Measurements from ENCODE around the gene FAAP100. TPM values are rescaled to one million over a fixed set of nuclear protein-coding genes. Genes with fewer than 3 reads are reported as not detected.
A peak's percentile ranks its signal among the peaks of the same experiment; 100 is the strongest.

The FAAP100 gene
- polyA plus RNA-seq, 1 of the 3 experiments (the other 2 are of a cell fraction): 18.9 TPM

DNA sequence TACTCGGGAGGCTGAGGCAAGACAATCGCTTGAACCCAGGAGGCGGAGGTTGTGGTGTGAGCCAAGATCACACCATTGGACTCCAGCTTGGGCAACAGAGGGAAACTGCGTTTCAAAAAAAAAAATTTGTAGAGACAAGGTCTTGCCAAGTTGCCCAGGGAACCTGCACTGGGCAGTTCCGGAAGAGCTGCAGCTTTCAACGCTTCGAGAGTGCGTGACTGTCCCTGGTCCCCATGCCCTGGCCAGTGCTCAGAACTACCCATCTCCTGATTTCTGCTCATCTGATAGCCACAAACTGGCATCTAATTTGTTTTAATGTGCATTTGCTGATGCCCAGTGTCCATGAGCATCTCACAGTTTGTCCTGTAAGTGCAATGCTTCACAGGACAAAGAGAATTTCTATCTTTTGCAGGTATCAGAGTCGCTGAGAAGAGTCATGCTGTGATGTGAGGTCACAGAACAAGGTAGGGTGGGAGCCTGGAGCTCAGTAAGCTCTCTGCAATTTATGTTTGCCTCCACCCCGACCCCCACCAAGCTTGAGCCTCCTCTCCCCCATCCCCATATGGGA is 43.4 kb downstream of the FAAP100 start:
- H3K36me3 ChIP-seq (replicated peaks in 1 of 2; ENCODE audit: control insufficient read depth in 1 of 2, insufficient read depth in 2 of 2, low read length in 1 of 2): peaks cover 32 to 42% of the 10 kb centered on the region in 2 experiments
- 84% methylated on average over 10 of the region's 10 CpGs for WGBS (ENCODE audit: low lambda C conversion rate)
- H3K9ac ChIP-seq: peak overlapping the region; percentile 81; the same call in 1 of the 2 replicates
- DNase-seq: no peak
- no peaks in the 10 kb centered on the region for H3K9me2 ChIP-seq
- peak overlapping the region; percentile 70 to 91; a peak in 3 of 4 replicates for H3K4me3 ChIP-seq (ENCODE audit: low read depth in 2 of 2, low read length in 1 of 2)
- H3K9me3 ChIP-seq: no peaks in the 10 kb centered on the region
- H3F3A ChIP-seq (replicated peaks; ENCODE audit: insufficient read depth): peaks cover 87% of the 10 kb centered on the region
- H3K4me1 ChIP-seq (ENCODE audit: control insufficient read depth in 1 of 2, insufficient read depth in 2 of 2, low read depth in 1 of 2, low read length in 1 of 2): peaks cover 0 to 34% of the 10 kb centered on the region in 2 experiments; a peak in 1 of 4 replicates
- H3K79me2 ChIP-seq (ENCODE audit: insufficient read depth): peaks cover 55% of the 10 kb centered on the region
- H3K4me2 ChIP-seq: peak overlapping the region; percentile 93
- POLR2A ChIA-PET: interaction anchor here (0.6 to 1.6 kb wide), 5 partner anchors 8 to 60 kb away, joined by 3 to 4 read pairs (median 3); no protein-coding TSS in a partner anchor
- peak overlapping the region in 1 of 2 experiments; percentile 42; a peak in 1 of 4 replicates for H3K27ac ChIP-seq (ENCODE audit: low read depth in 2 of 2, low read length in 1 of 2)
- H2AFZ ChIP-seq (ENCODE audit: low read depth): no peak overlapping the region
- H4K20me1 ChIP-seq (ENCODE audit: insufficient read depth): peaks cover 64% of the 10 kb centered on the region
- CTCF ChIA-PET: interaction anchor here (0.6 to 3.7 kb wide), 9 partner anchors 10 to 256 kb away, joined by 3 to 15 read pairs (median 5); no protein-coding TSS in a partner anchor
- H3K27me3 ChIP-seq (ENCODE audit: insufficient read depth): no peaks in the 10 kb centered on the region
- TF ChIP-seq TCF12 (IDR thresholded peaks at IDR 0.05): no peak
- no peak for TF ChIP-seq GABPA (IDR thresholded peaks at IDR 0.05; ENCODE audit: low read depth)
- TF ChIP-seq JUND (IDR thresholded peaks at IDR 0.05): peak; percentile 18; the same call in 1 of the 2 replicates
- TF ChIP-seq ZBTB33 (IDR thresholded peaks at IDR 0.05; ENCODE audit: borderline replicate concordance, low read depth): peak; percentile 6; the same call in 1 of the 2 replicates
- no peak for TF ChIP-seq YY1 (IDR thresholded peaks at IDR 0.05; ENCODE audit: low read depth)
- no peak for TF ChIP-seq FOXJ3 (CRISPR knock-in tag; IDR thresholded peaks at IDR 0.05)
- TF ChIP-seq SIN3A (IDR thresholded peaks at IDR 0.05; ENCODE audit: borderline replicate concordance, low read depth, low read length): 0 out of 2 replicates have a peak, but pooled peaks have one; percentile 33
- no peak for TF ChIP-seq TAF1 (IDR thresholded peaks at IDR 0.05; ENCODE audit: borderline replicate concordance, low read depth, low read length)
- no peak for TF ChIP-seq GATA2 (CRISPR knock-in tag; IDR thresholded peaks at IDR 0.05)
- TF ChIP-seq REST (IDR thresholded peaks at IDR 0.05; ENCODE audit: low read depth, low read length): no peak
- no peak for TF ChIP-seq MEF2A (IDR thresholded peaks at IDR 0.05; ENCODE audit: borderline replicate concordance, low read depth)
- TF ChIP-seq USF1 (IDR thresholded peaks at IDR 0.05; ENCODE audit: borderline replicate concordance, low read depth): no peak
- TF ChIP-seq POLR2AphosphoS5 (IDR thresholded peaks at IDR 0.05; ENCODE audit: low read depth, low read length): peak; percentile 6; the same call in 1 of the 2 replicates
- no peak for TF ChIP-seq IRF3 (IDR thresholded peaks at IDR 0.05; ENCODE audit: low read depth, low read length)
- TF ChIP-seq CHD2 (IDR thresholded peaks at IDR 0.05; ENCODE audit: low read length, partially characterized antibody): no peak
- TF ChIP-seq FOXM1 (IDR thresholded peaks at IDR 0.05; ENCODE audit: low read depth): no peak
- TF ChIP-seq, protein P1, sequence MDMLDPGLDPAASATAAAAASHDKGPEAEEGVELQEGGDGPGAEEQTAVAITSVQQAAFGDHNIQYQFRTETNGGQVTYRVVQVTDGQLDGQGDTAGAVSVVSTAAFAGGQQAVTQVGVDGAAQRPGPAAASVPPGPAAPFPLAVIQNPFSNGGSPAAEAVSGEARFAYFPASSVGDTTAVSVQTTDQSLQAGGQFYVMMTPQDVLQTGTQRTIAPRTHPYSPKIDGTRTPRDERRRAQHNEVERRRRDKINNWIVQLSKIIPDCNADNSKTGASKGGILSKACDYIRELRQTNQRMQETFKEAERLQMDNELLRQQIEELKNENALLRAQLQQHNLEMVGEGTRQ (IDR thresholded peaks at IDR 0.05; ENCODE audit: borderline replicate concordance, low read depth, low read length): no peak
- no peak for TF ChIP-seq RXRA (IDR thresholded peaks at IDR 0.05; ENCODE audit: borderline replicate concordance, low read depth)
- TF ChIP-seq RCOR1 (IDR thresholded peaks at IDR 0.05; ENCODE audit: low read length): no peak
- no peak for TF ChIP-seq CTCF (IDR thresholded peaks at IDR 0.05)
- no peak for TF ChIP-seq ELF1 (IDR thresholded peaks at IDR 0.05)
- TF ChIP-seq RAD21 (IDR thresholded peaks at IDR 0.05; ENCODE audit: low read length): no peak
- no peak for TF ChIP-seq TEAD4 (IDR thresholded peaks at IDR 0.05; ENCODE audit: borderline replicate concordance, insufficient read depth)
